B cell (primary cell): ENCODE results near the gene PTH1R. TPM values are rescaled to one million over a fixed set of nuclear protein-coding genes. Genes with fewer than 3 reads are reported as not detected.

Experiments used
- ATAC-seq: fragments of 200-7000 bp; cut with Tn5 transposase; one replicate; pipeline ENCODE4 v1.10.0; 2021; ENCODE audit warnings: low read depth, mild to moderate bottlenecking, moderate number of reproducible peaks, moderate library complexity
- CTCF ChIA-PET: fragments of 350-600 bp; sonication (Branson Sonifier 250); formaldehyde crosslinking; loops from one replicate; lab custom pipeline; 2021; ENCODE audit warnings: antibody characterized with exemption, inconsistent platforms; lab: Charles Lee
- POLR2A ChIA-PET: fragments of 350-600 bp; sonication (Branson Sonifier 250); formaldehyde crosslinking; loops from one replicate; lab custom pipeline; 2021; ENCODE audit warnings: antibody characterized with exemption; lab: Charles Lee
- DNase-seq: peaks from one replicate; pipeline ENCODE4 v3.0.0; 2013
- H2AFZ ChIP-seq: 2 replicates; pipeline ENCODE4 v1.6.1; 2012; ENCODE audit warnings: mild to moderate bottlenecking, low read depth, low read length; ENCODE audit not compliant: insufficient read depth, poor library complexity, severe bottlenecking
- H3K27ac ChIP-seq, 2 donors: 1 replicate in 1 of 2; 2 replicates in 1 of 2; pipeline ENCODE4 v1.5.1; 2012 to 2013; ENCODE audit warnings: low read length in 2 of 2, mild to moderate bottlenecking in 2 of 2, moderate library complexity in 1 of 2
- H3K27me3 ChIP-seq, 4 experiments: fragments of 200-600 bp in 1 of 4; sonication (generic) in 1 of 4; replicated peaks in 1 of 4; 1 replicate in 2 of 4; 2 replicates in 2 of 4; pipeline versions ENCODE4 v1.6.1 to v1.7.0; 2013 to 2016; ENCODE audit warnings: low read length in 3 of 4, mild to moderate bottlenecking in 2 of 4, mixed read lengths in 1 of 4, moderate library complexity in 1 of 4; ENCODE audit not compliant: insufficient read depth in 4 of 4, control insufficient read depth in 3 of 4; ENCODE audit errors: control extremely low read depth in 1 of 4
- H3K36me3 ChIP-seq, 2 experiments: replicated peaks in 1 of 2; 1 replicate in 1 of 2; 2 replicates in 1 of 2; pipeline versions ENCODE4 v1.6.1 to v1.7.1; 2013; ENCODE audit warnings: low read length in 1 of 2; ENCODE audit not compliant: insufficient read depth in 2 of 2, control insufficient read depth in 1 of 2; ENCODE audit errors: control extremely low read depth in 1 of 2, extremely low read depth in 1 of 2
- H3K4me1 ChIP-seq, 2 donors: fragments of 200-600 bp in 1 of 2; sonication (generic) in 1 of 2; 1 replicate in 1 of 2; 2 replicates in 1 of 2; pipeline versions ENCODE4 v1.5.1 to v1.6.1; 2013 to 2017; ENCODE audit warnings: low read length in 2 of 2; ENCODE audit not compliant: control insufficient read depth in 2 of 2, insufficient read depth in 2 of 2
- H3K4me2 ChIP-seq: replicated peaks from 2 replicates; pipeline ENCODE3; 2012; ENCODE audit warnings: mild to moderate bottlenecking, low read depth, low read length; ENCODE audit not compliant: poor library complexity, severe bottlenecking
- H3K4me3 ChIP-seq, 5 experiments: fragments of 200-600 bp in 1 of 5; sonication (generic) in 1 of 5; 1 replicate in 3 of 5; 2 replicates in 2 of 5; pipeline versions ENCODE4 v1.5.1 to v1.7.0; 2011 to 2016; ENCODE audit warnings: low read length in 4 of 5, mild to moderate bottlenecking in 4 of 5, low read depth in 2 of 5, control low read depth in 1 of 5, moderate library complexity in 1 of 5; ENCODE audit not compliant: insufficient read depth in 1 of 5; ENCODE audit errors: control extremely low read depth in 1 of 5, extremely low read depth in 1 of 5
- H3K79me2 ChIP-seq: fragments of 200-600 bp; sonication (generic); one replicate; pipeline ENCODE4 v1.6.0; 2016; ENCODE audit warnings: low read length; ENCODE audit not compliant: control insufficient read depth, insufficient read depth
- H3K9ac ChIP-seq: fragments of 200-600 bp; sonication (generic); 2 replicates; pipeline ENCODE4 v1.6.1; 2017; ENCODE audit warnings: mild to moderate bottlenecking, low read length, moderate library complexity
- H3K9me3 ChIP-seq, 3 donors: one replicate each; pipeline versions ENCODE4 v1.6.1 to v1.7.1; 2013; ENCODE audit warnings: low read length in 2 of 3; ENCODE audit not compliant: control insufficient read depth in 2 of 3, insufficient read depth in 1 of 3; ENCODE audit errors: control extremely low read depth in 1 of 3
- H4K20me1 ChIP-seq: 2 replicates; pipeline ENCODE4 v1.6.0; 2012; ENCODE audit warnings: mild to moderate bottlenecking, low read length; ENCODE audit not compliant: insufficient read depth, control insufficient read depth, poor library complexity, severe bottlenecking
- H3K27ac Mint-ChIP-seq: one replicate; pipeline ENCODE4 v1.8.0; 2021; ENCODE audit warnings: mixed read lengths
- H3K27me3 Mint-ChIP-seq: one replicate; pipeline ENCODE4 v1.8.0; 2021; ENCODE audit warnings: mixed read lengths
- H3K4me1 Mint-ChIP-seq: one replicate; pipeline ENCODE4 v1.8.0; 2021; ENCODE audit warnings: mixed read lengths
- H3K4me3 Mint-ChIP-seq: one replicate; pipeline ENCODE4 v1.8.0; 2021; ENCODE audit warnings: mixed read lengths
- H3K9me3 Mint-ChIP-seq: one replicate; pipeline ENCODE4 v1.8.0; 2022; ENCODE audit warnings: mixed read lengths; ENCODE audit not compliant: insufficient read depth
- CTCF ChIP-seq: fragments of 200-600 bp; IDR thresholded peaks from one replicate; pipeline ENCODE4 v1.8.0; 2022; ENCODE audit warnings: antibody characterized with exemption, mild to moderate bottlenecking
- EZH2 ChIP-seq: IDR thresholded peaks from 2 replicates; pipeline ENCODE4 v1.6.1; 2012; ENCODE audit warnings: borderline replicate concordance, low read depth, mild to moderate bottlenecking, moderate library complexity, low read length; ENCODE audit not compliant: insufficient read depth, poor library complexity, severe bottlenecking
- WGBS: methylation state at CpG from one replicate; pipeline ENCODE4 v1.1.5; 2013; ENCODE audit warnings: missing lambda C conversion rate; ENCODE audit not compliant: insufficient coverage; 5-methylcytosine and 5-hydroxymethylcytosine counted together
- intact Hi-C: fragments of 100-400 bp; cut with micrococcal nuclease; formaldehyde crosslinking; loops from one replicate; pipeline ENCODE4 v1.10.0; 2022
- polyA plus RNA-seq: library from polyadenylated mRNA; depleted of rRNA; stranded (reverse); fragments of >200 nt; gene quantifications from 2 replicates; pipeline ENCODE4 v1.2.3, GENCODE V29; 2012
- total RNA-seq, 2 donors: library from RNA; stranded (reverse); fragments of 120-200 nt in 1 of 2; gene quantifications; 1 replicate in 1 of 2; 2 replicates in 1 of 2; pipeline versions ENCODE4 v1.2.3 to v1.2.4, GENCODE V29; 2013 to 2022

The PTH1R gene
- total and polyA plus RNA-seq, 2 donors (not counting 1 experiment from before 2014, with no cell fraction given): not detected

- DNase-seq: no peak
- no peak for ATAC-seq
- Mint-ChIP-seq H3K4me3 (no peak overlapping the region), H3K4me1 (no peaks in the 10 kb centered on the region), H3K27ac (no peak overlapping the region), H3K9me3 (peaks cover 3% of the 10 kb centered on the region), H3K27me3 (no peaks in the 10 kb centered on the region)
- CTCF ChIA-PET: no interaction called here
- H3K9ac ChIP-seq: no peak overlapping the region
- no peak overlapping the region for H3K4me3 ChIP-seq
- no peaks in the 10 kb centered on the region for H4K20me1 ChIP-seq
- no peaks in the 10 kb centered on the region for H3K27me3 ChIP-seq
- H3K36me3 ChIP-seq: no peaks in the 10 kb centered on the region
- 89% methylated on average over 7 of the region's 12 CpGs for WGBS
- H3K9me3 ChIP-seq: peaks cover 6 to 23% (median 18%) of the 10 kb centered on the region in 3 donors
- no peak overlapping the region for H2AFZ ChIP-seq
- H3K79me2 ChIP-seq: no peaks in the 10 kb centered on the region
- intact Hi-C loops: no loop called here
- no peak overlapping the region for H3K27ac ChIP-seq
- POLR2A ChIA-PET: no interaction called here
- H3K4me2 ChIP-seq: no peak overlapping the region
- no peak for TF ChIP-seq EZH2
- no peak for TF ChIP-seq CTCF
- no peaks in the 10 kb centered on the region for H3K4me1 ChIP-seq
These were observed 42.5 kb upstream of the PTH1R start for GRCh38 chr3:46835054-46835453.

- H3K9me3 Mint-ChIP-seq: peaks cover 5% of the 10 kb centered on the region
- Histone ChIP-seq H3K4me2 (no peak overlapping the region), H3K4me1 (no peaks in the 10 kb centered on the region), H3K27ac (no peak overlapping the region), H3K9ac (no peak overlapping the region), H3K9me3 (peaks cover 8 to 28% (median 20%) of the 10 kb centered on the region in 3 donors), H4K20me1 (no peaks in the 10 kb centered on the region), H3K4me3 (no peak overlapping the region), H3K36me3 (no peaks in the 10 kb centered on the region), H3K79me2 (no peaks in the 10 kb centered on the region), H3K27me3 (no peaks in the 10 kb centered on the region), H2AFZ (no peak overlapping the region)
- H3K27me3 Mint-ChIP-seq: no peaks in the 10 kb centered on the region
- TF ChIP-seq EZH2 (no peak), CTCF (no peak)
- H3K4me3 Mint-ChIP-seq: no peak overlapping the region
- H3K27ac Mint-ChIP-seq: no peak overlapping the region
- DNase-seq (no peak), ATAC-seq (no peak)
- H3K4me1 Mint-ChIP-seq: no peaks in the 10 kb centered on the region
- intact Hi-C loops: no loop called here
- CTCF ChIA-PET: no interaction called here
- POLR2A ChIA-PET: no interaction called here
- WGBS: 100% methylated on average over 3 of the region's 4 CpGs
These were observed 42.0 kb upstream of the PTH1R start for GRCh38 chr3:46835491-46835890.
